ENCODE results near the gene RBP3.
A peak's percentile ranks its signal among the peaks of the same experiment; 100 is the strongest.

RBP3 gene

DNA sequence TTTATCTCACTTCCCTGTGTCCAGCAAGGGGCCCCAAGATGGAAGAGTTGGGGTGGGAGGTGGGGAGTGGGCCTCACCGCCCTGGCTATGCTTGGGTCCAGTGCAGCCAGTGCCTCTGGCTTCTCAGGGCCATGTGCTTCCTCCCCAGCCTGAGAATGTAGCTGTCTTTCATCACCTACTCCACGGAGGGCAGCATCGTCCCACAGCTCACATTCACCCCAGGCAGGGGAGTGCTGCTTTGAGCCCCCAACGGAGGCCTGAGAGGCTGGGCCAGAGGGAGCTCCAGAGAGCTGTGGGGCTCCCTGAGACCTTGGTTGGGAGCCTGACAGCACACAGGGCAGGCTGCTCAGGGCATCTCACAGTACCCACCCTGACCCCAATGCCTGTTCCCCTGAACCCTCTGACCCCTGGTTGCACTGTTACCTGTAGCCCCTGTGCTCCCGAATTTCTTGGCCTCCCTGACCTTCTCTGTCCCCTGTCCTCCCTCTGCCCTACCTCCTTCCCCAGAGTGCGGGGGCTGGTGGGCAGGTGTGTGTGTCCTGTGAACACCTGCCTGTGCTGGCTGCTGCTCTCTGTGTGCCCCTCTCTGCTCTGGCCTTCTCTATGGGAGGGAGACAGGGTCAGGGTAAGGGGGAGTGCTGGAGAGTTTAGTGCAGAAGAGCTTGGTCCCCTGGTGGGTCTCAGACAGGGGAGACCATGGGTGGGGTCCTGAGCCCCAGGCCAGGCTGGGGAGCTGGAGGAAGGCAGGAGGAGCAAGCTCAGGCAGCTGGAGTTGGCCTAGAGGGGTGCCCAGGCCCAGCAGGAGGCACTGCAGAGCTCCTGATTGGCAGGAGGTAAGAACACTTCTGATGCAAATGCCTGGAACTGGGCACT, 55.5 kb downstream of the RBP3 start:
- H3K27ac ChIP-seq, result peak overlapping the region; percentile 15
- no peaks in the 10 kb centered on the region for H3K36me3 ChIP-seq (replicated peaks)
- no peaks in the 10 kb centered on the region for H3K27me3 ChIP-seq (replicated peaks)
- TF ChIP-seq CTCF (IDR thresholded peaks at IDR 0.05; ENCODE audit: low read depth, low read length, missing control alignments), result no peak
- no peak overlapping the region for H3K4me3 ChIP-seq (ENCODE audit: low read depth, low read length)
- in situ Hi-C loops (cut with HindIII; ENCODE audit: low pct_ligation_motif_present, low sequenced_read_pairs), result no loop called here
- DNase-seq, result no peak

- no peak for DNase-seq
- Histone ChIP-seq H3K27ac (no peak overlapping the region), H3K36me3 (replicated peaks) (no peaks in the 10 kb centered on the region), H3K27me3 (replicated peaks) (no peaks in the 10 kb centered on the region), H3K4me3 (ENCODE audit: low read depth, low read length) (no peak overlapping the region)
- TF ChIP-seq CTCF (IDR thresholded peaks at IDR 0.05; ENCODE audit: low read depth, low read length, missing control alignments), result no peak
- in situ Hi-C loops (cut with HindIII; ENCODE audit: low pct_ligation_motif_present, low sequenced_read_pairs), result no loop called here
These were observed 56.3 kb downstream of the RBP3 start for GRCh38 chr10:47404446-47404845.

- Histone ChIP-seq H3K27me3 (replicated peaks) (no peaks in the 10 kb centered on the region), H3K4me3 (ENCODE audit: low read depth, low read length) (no peak overlapping the region), H3K27ac (no peak overlapping the region), H3K36me3 (replicated peaks) (no peaks in the 10 kb centered on the region)
- TF ChIP-seq CTCF (IDR thresholded peaks at IDR 0.05; ENCODE audit: low read depth, low read length, missing control alignments), result no peak
- DNase-seq, result no peak
- in situ Hi-C loops (cut with HindIII; ENCODE audit: low pct_ligation_motif_present, low sequenced_read_pairs), result no loop called here
These were observed 56.8 kb downstream of the RBP3 start for GRCh38 chr10:47404937-47405336.

DNA sequence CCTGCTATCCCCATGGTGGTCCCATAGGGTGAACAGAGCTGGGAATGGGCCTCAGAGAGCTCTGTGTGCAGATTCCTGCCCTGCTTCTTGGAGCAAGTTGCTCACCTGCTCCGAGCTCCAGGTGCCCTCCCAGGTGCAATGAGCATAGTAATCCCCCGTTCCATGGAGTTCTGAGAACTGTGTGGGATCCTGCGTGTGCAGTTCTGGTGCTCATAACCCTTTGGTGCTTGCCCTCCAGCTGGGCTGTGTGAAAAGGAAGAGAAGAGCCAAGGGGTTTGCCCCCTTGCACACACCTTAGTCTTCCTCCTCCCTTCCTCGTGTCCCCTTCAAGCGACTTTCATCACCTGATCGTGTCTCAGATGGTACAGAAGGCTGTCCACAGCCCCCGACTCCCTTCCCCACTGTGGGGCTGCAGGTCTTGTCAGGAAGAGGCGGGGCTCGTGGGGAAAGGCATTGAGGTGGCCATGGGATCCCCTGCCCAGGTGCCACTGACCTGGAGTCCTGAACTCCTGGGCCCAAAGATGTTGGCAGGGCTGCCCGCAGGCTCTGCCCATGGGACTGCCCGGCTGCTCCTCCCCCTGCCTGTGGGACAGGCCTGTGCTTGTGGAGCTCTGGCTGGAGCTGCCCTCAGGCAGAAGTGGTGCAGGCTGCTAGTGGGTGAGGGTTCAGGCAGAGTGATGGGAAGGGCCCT, 57.8 kb downstream of the RBP3 start:
- TF ChIP-seq CTCF (IDR thresholded peaks at IDR 0.05; ENCODE audit: low read depth, low read length, missing control alignments), result no peak
- H3K4me3 ChIP-seq (ENCODE audit: low read depth, low read length), result no peak overlapping the region
- in situ Hi-C loops (cut with HindIII; ENCODE audit: low pct_ligation_motif_present, low sequenced_read_pairs), result no loop called here
- H3K27ac ChIP-seq, result no peak overlapping the region
- H3K36me3 ChIP-seq (replicated peaks), result no peaks in the 10 kb centered on the region
- DNase-seq, result no peak
- H3K27me3 ChIP-seq (replicated peaks), result no peaks in the 10 kb centered on the region

- in situ Hi-C loops (cut with HindIII; ENCODE audit: low pct_ligation_motif_present, low sequenced_read_pairs), result no loop called here
- TF ChIP-seq CTCF (IDR thresholded peaks at IDR 0.05; ENCODE audit: low read depth, low read length, missing control alignments), result no peak
- Histone ChIP-seq H3K27me3 (replicated peaks) (no peaks in the 10 kb centered on the region), H3K36me3 (replicated peaks) (no peaks in the 10 kb centered on the region), H3K4me3 (ENCODE audit: low read depth, low read length) (no peak overlapping the region), H3K27ac (no peak overlapping the region)
- no peak for DNase-seq
These were observed 58.3 kb downstream of the RBP3 start for GRCh38 chr10:47406548-47406869.
